Prostate gland (tissue), 2 donors: ENCODE data around the gene LIG4. TPM values are rescaled to one million over a fixed set of nuclear protein-coding genes. Genes with fewer than 3 reads are reported as not detected.

Experiments
- DNase-seq: peaks from one replicate; pipeline ENCODE4 v3.0.0-alpha.2; 2019; ENCODE audit warnings: low spot score
- H3K27ac ChIP-seq, 2 donors: fragments of 200-600 bp; sonication (generic); 2 replicates each; pipeline ENCODE4 v1.5.1; 2017 to 2019
- H3K27me3 ChIP-seq: fragments of 200-600 bp; sonication (generic); replicated peaks from 2 replicates; pipeline ENCODE4 v1.5.1; 2019; ENCODE audit not compliant: insufficient read depth
- H3K36me3 ChIP-seq, 2 donors: fragments of 200-600 bp; sonication (generic); 1 replicate in 1 of 2; 2 replicates in 1 of 2; pipeline versions ENCODE4 v1.5.1 to v1.8.1; 2017 to 2019
- H3K4me1 ChIP-seq: fragments of 200-600 bp; sonication (generic); replicated peaks from 2 replicates; pipeline ENCODE4 v1.5.1; 2019
- H3K4me3 ChIP-seq, 2 donors: fragments of 200-600 bp; sonication (generic); 2 replicates each; pipeline ENCODE4 v1.5.1; 2017 to 2019
- H3K9me3 ChIP-seq: fragments of 200-600 bp; sonication (generic); 2 replicates; pipeline ENCODE4 v1.5.1; 2017
- CTCF ChIP-seq, 4 experiments: fragments of 200-600 bp in 2 of 4; fragments of 450-650 bp in 2 of 4; sonication (generic) in 2 of 4; IDR thresholded peaks; 1 replicate in 3 of 4; 2 replicates in 1 of 4; pipeline ENCODE4 v1.5.1; 2016 to 2019; ENCODE audit warnings: antibody characterized with exemption in 4 of 4, mild to moderate bottlenecking in 2 of 4, moderate library complexity in 2 of 4
- POLR2A ChIP-seq: fragments of 450-650 bp; IDR thresholded peaks from one replicate; pipeline ENCODE4 v1.6.1; 2016; ENCODE audit warnings: antibody characterized with exemption, mild to moderate bottlenecking
- POLR2AphosphoS5 ChIP-seq: sonication (generic); formaldehyde crosslinking; IDR thresholded peaks from one replicate; pipeline ENCODE4 v1.6.1; 2017; ENCODE audit warnings: antibody characterized with exemption
- WGBS: methylation state at CpG from one replicate; pipeline ENCODE4 v1.1.5; 2018; 5-methylcytosine and 5-hydroxymethylcytosine counted together
- intact Hi-C: fragments of 100-400 bp; cut with DNase I; formaldehyde crosslinking; loops from one replicate; pipeline ENCODE4 v1.14.2; 2022
- total RNA-seq, 2 donors: library from RNA; depleted of rRNA; stranded (reverse); fragments of >200 nt; gene quantifications; one replicate each; pipeline ENCODE4 v1.1.0, GENCODE V29; 2016

The LIG4 gene
- total RNA-seq, 2 donors from 2014 or later: 7.8 to 7.9 TPM

GRCh38 chr13:108213946-108214345 is 1.4 kb downstream of the LIG4 start:
- peaks cover 11% of the 10 kb centered on the region for H3K4me1 ChIP-seq
- 56% methylated on average over 5 of the region's 5 CpGs for WGBS
- no peaks in the 10 kb centered on the region for H3K27me3 ChIP-seq
- no peak overlapping the region for H3K4me3 ChIP-seq
- no peak overlapping the region for H3K27ac ChIP-seq
- H3K9me3 ChIP-seq: no peaks in the 10 kb centered on the region
- H3K36me3 ChIP-seq: no peaks in the 10 kb centered on the region
- TF ChIP-seq POLR2AphosphoS5: no peak
- TF ChIP-seq POLR2A: no peak
- no peak for TF ChIP-seq CTCF (IDR thresholded peaks at IDR 0.05)
- DNase-seq: no peak
- intact Hi-C loops: no loop called here

- WGBS: 86% methylated on average over 4 of the region's 4 CpGs
- Histone ChIP-seq H3K4me1 (peaks cover 11% of the 10 kb centered on the region), H3K27ac (no peak overlapping the region), H3K36me3 (no peaks in the 10 kb centered on the region), H3K27me3 (no peaks in the 10 kb centered on the region), H3K4me3 (no peak overlapping the region), H3K9me3 (no peaks in the 10 kb centered on the region)
- no peak for TF ChIP-seq POLR2AphosphoS5
- no peak for TF ChIP-seq CTCF (IDR thresholded peaks at IDR 0.05)
- no peak for TF ChIP-seq POLR2A
- DNase-seq: no peak
- intact Hi-C loops: no loop called here
Observed at GRCh38 chr13:108212886-108213285, 2.5 kb downstream of the LIG4 start.

GRCh38 chr13:108210551-108210950 is 4.8 kb downstream of the LIG4 start:
- H3K36me3 ChIP-seq: no peaks in the 10 kb centered on the region
- intact Hi-C loops: no loop called here
- no peak overlapping the region for H3K4me3 ChIP-seq
- H3K9me3 ChIP-seq: no peaks in the 10 kb centered on the region
- no peak overlapping the region for H3K27ac ChIP-seq
- DNase-seq: no peak
- peaks cover 3% of the 10 kb centered on the region for H3K4me1 ChIP-seq
- WGBS: 72% methylated on average over 2 of the region's 2 CpGs
- no peak for TF ChIP-seq CTCF (IDR thresholded peaks at IDR 0.05)
- no peak for TF ChIP-seq POLR2AphosphoS5
- no peak for TF ChIP-seq POLR2A
- no peaks in the 10 kb centered on the region for H3K27me3 ChIP-seq

GRCh38 chr13:108200781-108201398 is 14.4 kb downstream of the LIG4 start:
- intact Hi-C loops: no loop called here
- 98% methylated on average over 1 of the region's 1 CpG for WGBS

More at GRCh38 chr13:108200781-108201398, 14.4 kb downstream of the LIG4 start:
- no peak for DNase-seq
- H3K9me3 ChIP-seq: no peaks in the 10 kb centered on the region
- H3K27ac ChIP-seq: no peak overlapping the region
- no peak for TF ChIP-seq CTCF (IDR thresholded peaks at IDR 0.05)
- TF ChIP-seq POLR2A: no peak
- TF ChIP-seq POLR2AphosphoS5: no peak
- no peaks in the 10 kb centered on the region for H3K36me3 ChIP-seq
- H3K27me3 ChIP-seq: no peaks in the 10 kb centered on the region
- no peaks in the 10 kb centered on the region for H3K4me1 ChIP-seq
- H3K4me3 ChIP-seq: no peak overlapping the region
